Breast epithelium (tissue), 4 donors: Measurements from ENCODE around the gene DDA1. TPM values are rescaled to one million over a fixed set of nuclear protein-coding genes. Genes with fewer than 3 reads are reported as not detected.

Experiments
- DNase-seq, 2 donors: peaks; one replicate each; pipeline ENCODE4 v3.0.0-alpha.2; 2019; ENCODE audit warnings: low spot score in 2 of 2
- H3K27ac ChIP-seq, 2 donors: fragments of 200-600 bp; sonication (generic) in 1 of 2; one replicate each; pipeline ENCODE4 v1.5.1; 2016 to 2019; ENCODE audit warnings: mild to moderate bottlenecking in 1 of 2
- H3K27me3 ChIP-seq, 2 donors: fragments of 200-600 bp; sonication (generic) in 1 of 2; one replicate each; pipeline versions ENCODE4 v1.5.1 to v1.6.0; 2017 to 2019; ENCODE audit warnings: control low read depth in 1 of 2, mild to moderate bottlenecking in 1 of 2
- H3K36me3 ChIP-seq: fragments of 200-600 bp; one replicate; pipeline ENCODE4 v1.5.1; 2019
- H3K4me1 ChIP-seq, 2 donors: fragments of 200-600 bp; sonication (generic); one replicate each; pipeline ENCODE4 v1.5.1; 2016 to 2019; ENCODE audit warnings: control low read depth in 1 of 2
- H3K4me3 ChIP-seq, 3 donors: fragments of 200-600 bp; sonication (generic); 1 replicate in 2 of 3; 2 replicates in 1 of 3; pipeline ENCODE4 v1.5.1; 2016 to 2019; ENCODE audit warnings: mild to moderate bottlenecking in 3 of 3, moderate library complexity in 2 of 3
- H3K9me3 ChIP-seq, 2 donors: fragments of 200-600 bp; sonication (generic) in 1 of 2; one replicate each; pipeline ENCODE4 v1.5.1; 2016 to 2019; ENCODE audit warnings: control low read depth in 1 of 2
- POLR2A ChIP-seq: fragments of 450-650 bp; IDR thresholded peaks from one replicate; pipeline ENCODE4 v1.6.1; 2016; ENCODE audit warnings: antibody characterized with exemption, mild to moderate bottlenecking, moderate library complexity
- POLR2AphosphoS5 ChIP-seq, 3 donors: sonication (generic); formaldehyde crosslinking; IDR thresholded peaks; one replicate each; pipeline ENCODE4 v1.6.1; 2017; ENCODE audit warnings: antibody characterized with exemption in 3 of 3
- intact Hi-C: fragments of 100-400 bp; cut with DNase I; formaldehyde crosslinking; loops from one replicate; pipeline ENCODE4 v1.15.1; 2023; ENCODE audit warnings: low total_unique reads
- total RNA-seq, 3 donors: library from RNA; depleted of rRNA; stranded (reverse); fragments of >200 nt; gene quantifications; one replicate each; pipeline ENCODE4 v1.1.0, GENCODE V29; 2016
- TF ChIP-seq, protein P1 (sequence below), 3 donors: fragments of 450-650 bp; IDR thresholded peaks; one replicate each; pipeline ENCODE4 v1.5.1; 2016 to 2017; ENCODE audit warnings: antibody characterized with exemption in 3 of 3, mild to moderate bottlenecking in 3 of 3, moderate library complexity in 3 of 3

DDA1 gene
- total RNA-seq, 3 donors from 2014 or later = 9.2 to 18.7 (median 11.1) TPM

DNA sequence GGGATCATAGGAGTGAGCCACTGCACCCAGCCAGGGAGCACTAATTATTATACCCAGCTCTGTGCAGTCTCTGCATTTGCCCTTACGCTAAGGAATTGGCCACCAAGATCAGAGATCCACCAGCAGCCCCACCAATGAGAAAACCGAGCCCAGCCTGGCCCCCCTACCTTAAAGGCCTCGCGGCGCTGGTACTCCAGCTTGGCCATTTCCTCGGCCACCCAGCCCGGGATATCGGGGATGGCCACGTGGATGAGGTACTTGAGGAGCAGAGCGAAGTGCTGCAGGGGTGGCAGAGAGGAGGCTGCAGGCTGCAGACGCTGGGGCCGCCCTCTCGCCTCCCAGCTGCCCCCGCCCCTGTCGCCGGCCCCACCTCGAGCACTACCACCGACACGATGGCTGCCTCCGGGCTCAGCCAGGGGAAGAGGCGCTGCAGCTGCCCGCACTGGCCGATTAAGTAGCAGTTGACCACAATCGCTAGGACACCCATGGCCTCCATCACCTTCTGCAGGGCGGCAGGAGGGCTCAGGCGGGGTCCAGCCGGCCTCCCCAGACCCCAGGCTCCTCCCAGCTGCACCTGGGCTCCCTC lies 17.8 kb downstream of the DDA1 start:
- Histone ChIP-seq H3K27me3 (peaks cover 0 to 3% of the 10 kb centered on the region in 2 donors), H3K9me3 (no peaks in the 10 kb centered on the region), H3K4me3 (peak overlapping the region in 2 of 3 donors; percentile 56 to 69), H3K4me1 (peaks cover 0 to 20% of the 10 kb centered on the region in 2 donors), H3K27ac (peak overlapping the region; percentile 84 to 89), H3K36me3 (no peaks in the 10 kb centered on the region)
- intact Hi-C loops = no loop called here
- no peak for DNase-seq
- no peak for TF ChIP-seq POLR2AphosphoS5 (IDR thresholded peaks at IDR 0.05)
- TF ChIP-seq, protein P1, sequence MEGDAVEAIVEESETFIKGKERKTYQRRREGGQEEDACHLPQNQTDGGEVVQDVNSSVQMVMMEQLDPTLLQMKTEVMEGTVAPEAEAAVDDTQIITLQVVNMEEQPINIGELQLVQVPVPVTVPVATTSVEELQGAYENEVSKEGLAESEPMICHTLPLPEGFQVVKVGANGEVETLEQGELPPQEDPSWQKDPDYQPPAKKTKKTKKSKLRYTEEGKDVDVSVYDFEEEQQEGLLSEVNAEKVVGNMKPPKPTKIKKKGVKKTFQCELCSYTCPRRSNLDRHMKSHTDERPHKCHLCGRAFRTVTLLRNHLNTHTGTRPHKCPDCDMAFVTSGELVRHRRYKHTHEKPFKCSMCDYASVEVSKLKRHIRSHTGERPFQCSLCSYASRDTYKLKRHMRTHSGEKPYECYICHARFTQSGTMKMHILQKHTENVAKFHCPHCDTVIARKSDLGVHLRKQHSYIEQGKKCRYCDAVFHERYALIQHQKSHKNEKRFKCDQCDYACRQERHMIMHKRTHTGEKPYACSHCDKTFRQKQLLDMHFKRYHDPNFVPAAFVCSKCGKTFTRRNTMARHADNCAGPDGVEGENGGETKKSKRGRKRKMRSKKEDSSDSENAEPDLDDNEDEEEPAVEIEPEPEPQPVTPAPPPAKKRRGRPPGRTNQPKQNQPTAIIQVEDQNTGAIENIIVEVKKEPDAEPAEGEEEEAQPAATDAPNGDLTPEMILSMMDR (IDR thresholded peaks at IDR 0.05) = no peak
- TF ChIP-seq POLR2A = no peak

- H3K27me3 ChIP-seq = peaks cover 0 to 3% of the 10 kb centered on the region in 2 donors
- no peaks in the 10 kb centered on the region for H3K36me3 ChIP-seq
- peak; percentile 87 to 94 for DNase-seq
- peaks cover 0 to 20% of the 10 kb centered on the region in 2 donors for H3K4me1 ChIP-seq
- H3K4me3 ChIP-seq = peak overlapping the region; percentile 8 to 69 (median 56)
- intact Hi-C loops = no loop called here
- no peaks in the 10 kb centered on the region for H3K9me3 ChIP-seq
- TF ChIP-seq POLR2A = no peak
- TF ChIP-seq, protein P1 (IDR thresholded peaks at IDR 0.05) = peak in 2 of 3 donors; percentile 44 to 67
- peak overlapping the region; percentile 84 to 89 for H3K27ac ChIP-seq
Measured at GRCh38 chr19:17327654-17328516, 18.5 kb downstream of the DDA1 start.

GRCh38 chr19:17328517-17329365 lies 19.4 kb downstream of the DDA1 start:
- H3K27me3 ChIP-seq = peaks cover 0 to 3% of the 10 kb centered on the region in 2 donors
- H3K36me3 ChIP-seq = no peaks in the 10 kb centered on the region
- peak overlapping the region; percentile 84 to 89 for H3K27ac ChIP-seq
- no peaks in the 10 kb centered on the region for H3K9me3 ChIP-seq
- peaks cover 3 to 20% of the 10 kb centered on the region in 2 donors for H3K4me1 ChIP-seq
- no peak for DNase-seq
- peak overlapping the region; percentile 8 to 69 (median 56) for H3K4me3 ChIP-seq
- TF ChIP-seq POLR2A (no peak), POLR2AphosphoS5 (IDR thresholded peaks at IDR 0.05) (no peak)
- TF ChIP-seq, protein P1 (IDR thresholded peaks at IDR 0.05) = no peak
- intact Hi-C loops = no loop called here

GRCh38 chr19:17329366-17330261 lies 20.3 kb downstream of the DDA1 start:
- Histone ChIP-seq H3K36me3 (no peaks in the 10 kb centered on the region), H3K4me1 (peaks cover 4 to 20% of the 10 kb centered on the region in 2 donors), H3K4me3 (peak overlapping the region in 2 of 3 donors; percentile 56 to 69), H3K27ac (no peak overlapping the region), H3K27me3 (no peaks in the 10 kb centered on the region), H3K9me3 (no peaks in the 10 kb centered on the region)
- DNase-seq = no peak
- intact Hi-C loops = no loop called here
- TF ChIP-seq POLR2A (no peak), POLR2AphosphoS5 (IDR thresholded peaks at IDR 0.05) (no peak)
- TF ChIP-seq, protein P1 (IDR thresholded peaks at IDR 0.05) = no peak
